Upper lobe of left lung (tissue), 6 donors: ENCODE measurements around the gene TMEM217. TPM values are rescaled to one million over a fixed set of nuclear protein-coding genes. Genes with fewer than 3 reads are reported as not detected.
"Not testable (repeated sequence)": the region's sequence is repeated elsewhere in the genome, so short reads cannot be mapped to it uniquely, and the experiment has no call there.

Experiments used
- ATAC-seq, 2 donors: fragments of 200-7000 bp; cut with Tn5 transposase; one replicate each; pipeline ENCODE4 v1.9.1; 2022; ENCODE audit warnings: mild to moderate bottlenecking in 2 of 2, moderate library complexity in 2 of 2; ENCODE audit not compliant: low FRiP score in 2 of 2
- DNase-seq, 2 donors: peaks; one replicate each; pipeline ENCODE4 v3.0.0-alpha.2; 2019 to 2020
- H3K27ac ChIP-seq, 4 donors: fragments of 200-600 bp; sonication (generic); one replicate each; pipeline ENCODE4 v1.5.1; 2016 to 2019
- H3K27me3 ChIP-seq, 4 donors: fragments of 200-600 bp; sonication (generic); one replicate each; pipeline ENCODE4 v1.5.1; 2017 to 2019
- H3K36me3 ChIP-seq, 4 donors: fragments of 200-600 bp; sonication (generic); one replicate each; pipeline ENCODE4 v1.5.1; 2016 to 2019
- H3K4me1 ChIP-seq, 4 donors: fragments of 200-600 bp; sonication (generic); one replicate each; pipeline ENCODE4 v1.5.1; 2018 to 2019
- H3K4me3 ChIP-seq, 4 donors: fragments of 200-600 bp; sonication (generic); one replicate each; pipeline ENCODE4 v1.5.1; 2017 to 2019; ENCODE audit warnings: mild to moderate bottlenecking in 2 of 4, moderate library complexity in 1 of 4
- H3K9me3 ChIP-seq, 4 donors: fragments of 200-600 bp; sonication (generic); one replicate each; pipeline ENCODE4 v1.5.1; 2018 to 2019
- CTCF ChIP-seq, 6 experiments: fragments of 450-650 bp in 4 of 6; fragments of 200-600 bp in 2 of 6; sonication (generic) in 2 of 6; IDR thresholded peaks; one replicate each; pipeline ENCODE4 v1.5.1; 2016 to 2019; ENCODE audit warnings: antibody characterized with exemption in 6 of 6
- EP300 ChIP-seq, 4 donors: sonication (generic); formaldehyde crosslinking; IDR thresholded peaks; one replicate each; pipeline ENCODE4 v1.5.1; 2017; ENCODE audit warnings: antibody characterized with exemption in 4 of 4, control low read depth in 2 of 4
- POLR2A ChIP-seq, 4 donors: fragments of 450-650 bp; IDR thresholded peaks; one replicate each; pipeline ENCODE4 v1.5.1; 2016 to 2017; ENCODE audit warnings: antibody characterized with exemption in 4 of 4, mild to moderate bottlenecking in 2 of 4
- POLR2AphosphoS5 ChIP-seq, 2 donors: sonication (generic); formaldehyde crosslinking; IDR thresholded peaks; one replicate each; pipeline ENCODE4 v1.5.1; 2017; ENCODE audit warnings: antibody characterized with exemption in 2 of 2
- WGBS, 2 donors: methylation state at CpG; one replicate each; pipeline ENCODE4 v1.1.5; 2017 to 2018; 5-methylcytosine and 5-hydroxymethylcytosine counted together
- total RNA-seq, 6 donors: library from RNA; depleted of rRNA in 4 of 6; stranded (reverse); fragments of >200 nt in 4 of 6; gene quantifications; one replicate each; pipeline versions ENCODE4 v1.1.0 to v1.2.1, GENCODE V29; 2016 to 2021
- donor health status: DM: no; HTN: no; CAD: no; lungs with moderate emphysema.
- donor health status: DM: no; HTN: yes; CAD: no; lungs with severe emphysema.

The TMEM217 gene
- total RNA-seq, 6 donors from 2014 or later, result 0.67 to 3.4 (median 1.1) TPM

GRCh38 chr6:37202788-37203491, 55.0 kb downstream of the TMEM217 start:
- no peak for TF ChIP-seq EP300 (IDR thresholded peaks at IDR 0.05)
- no peak for TF ChIP-seq POLR2AphosphoS5 (IDR thresholded peaks at IDR 0.05)

GRCh38 chr6:37201726-37202125, 56.2 kb downstream of the TMEM217 start:
- Histone ChIP-seq H3K27me3 (no peaks in the 10 kb centered on the region), H3K27ac (no peak overlapping the region), H3K9me3 (no peaks in the 10 kb centered on the region), H3K4me3 (no peak overlapping the region), H3K36me3 (no peaks in the 10 kb centered on the region), H3K4me1 (peaks cover 0 to 4% (median 1%) of the 10 kb centered on the region in 4 donors)
- TF ChIP-seq POLR2AphosphoS5 (IDR thresholded peaks at IDR 0.05) (no peak), CTCF (IDR thresholded peaks at IDR 0.05) (no peak), EP300 (IDR thresholded peaks at IDR 0.05) (no peak), POLR2A (IDR thresholded peaks at IDR 0.05) (no peak)
- no peak for ATAC-seq
- WGBS, 2 donors, result 75 to 95% methylated on average over 1 of the region's 1 CpG
- DNase-seq, result no peak

More at GRCh38 chr6:37202788-37203491, 55.0 kb downstream of the TMEM217 start:
- H3K4me1 ChIP-seq, result peaks cover 0 to 6% (median 5%) of the 10 kb centered on the region in 4 donors
- H3K27ac ChIP-seq, result no peak overlapping the region
- no peak overlapping the region for H3K4me3 ChIP-seq
- no peak for DNase-seq
- no peak for ATAC-seq
- H3K36me3 ChIP-seq, result no peaks in the 10 kb centered on the region
- H3K9me3 ChIP-seq, result no peaks in the 10 kb centered on the region
- no peaks in the 10 kb centered on the region for H3K27me3 ChIP-seq
- 47 to 62% methylated on average over 7 of the region's 7 CpGs for WGBS, 2 donors

GRCh38 chr6:37200085-37200484, 57.9 kb downstream of the TMEM217 start:
- no peak overlapping the region for H3K4me3 ChIP-seq
- no peaks in the 10 kb centered on the region for H3K4me1 ChIP-seq
- H3K27ac ChIP-seq, result no peak overlapping the region
- H3K36me3 ChIP-seq, result no peaks in the 10 kb centered on the region
- 57% methylated on average over 5 of the region's 5 CpGs for WGBS, 2 donors
- TF ChIP-seq POLR2AphosphoS5 (IDR thresholded peaks at IDR 0.05) (no peak), EP300 (IDR thresholded peaks at IDR 0.05) (no peak), POLR2A (IDR thresholded peaks at IDR 0.05) (no peak), CTCF (IDR thresholded peaks at IDR 0.05) (no peak)
- H3K27me3 ChIP-seq, result no peaks in the 10 kb centered on the region
- ATAC-seq, result no peak
- H3K9me3 ChIP-seq, result no peaks in the 10 kb centered on the region
- no peak for DNase-seq

- not testable (repeated sequence) for ATAC-seq, H3K4me3 ChIP-seq, H3K27ac ChIP-seq, DNase-seq, H3K4me1 ChIP-seq, H3K9me3 ChIP-seq, H3K27me3 ChIP-seq, H3K36me3 ChIP-seq
- WGBS, 2 donors, result 71 to 74% methylated on average over 4 of the region's 4 CpGs
These were observed 61.5 kb downstream of the TMEM217 start for GRCh38 chr6:37196451-37196850.

- not testable (repeated sequence) for H3K27ac ChIP-seq, H3K27me3 ChIP-seq, H3K36me3 ChIP-seq, H3K4me3 ChIP-seq, ATAC-seq, H3K4me1 ChIP-seq, H3K9me3 ChIP-seq, DNase-seq
- WGBS, 2 donors, result 71 to 80% methylated on average over 1 of the region's 1 CpG
These were observed 63.1 kb downstream of the TMEM217 start for GRCh38 chr6:37194886-37195285.

GRCh38 chr6:37192666-37193065, 65.3 kb downstream of the TMEM217 start:
- ATAC-seq, result no peak
- 91 to 94% methylated on average over 3 of the region's 3 CpGs for WGBS, 2 donors
- Histone ChIP-seq H3K4me1 (peaks cover 0 to 5% (median 2%) of the 10 kb centered on the region in 4 donors), H3K36me3 (no peaks in the 10 kb centered on the region), H3K4me3 (no peak overlapping the region), H3K9me3 (no peaks in the 10 kb centered on the region), H3K27ac (no peak overlapping the region), H3K27me3 (no peaks in the 10 kb centered on the region)
- TF ChIP-seq CTCF (IDR thresholded peaks at IDR 0.05) (no peak), POLR2AphosphoS5 (IDR thresholded peaks at IDR 0.05) (no peak), EP300 (IDR thresholded peaks at IDR 0.05) (no peak), POLR2A (IDR thresholded peaks at IDR 0.05) (no peak)
- DNase-seq, result no peak
